KOPT-K1 (cell line): ENCODE results near the gene IZUMO4.
"Not testable (repeated sequence)": the region's sequence is repeated elsewhere in the genome, so short reads cannot be mapped to it uniquely, and the experiment has no call there.

Source experiments
- H3K27ac ChIP-seq: fragments of 200-600 bp; sonication (generic); 2 replicates; pipeline ENCODE4 v1.5.1; 2016; ENCODE audit warnings: antibody characterized with exemption, mild to moderate bottlenecking, low read depth, low read length; ENCODE audit not compliant: poor library complexity, severe bottlenecking
- H3K36me3 ChIP-seq: fragments of 200-600 bp; sonication (generic); 2 replicates; pipeline ENCODE4 v1.5.1; 2017; ENCODE audit warnings: antibody characterized with exemption, mild to moderate bottlenecking, low read length, moderate library complexity; ENCODE audit not compliant: insufficient read depth
- H3K9me3 ChIP-seq: fragments of 200-600 bp; sonication (generic); 2 replicates; pipeline ENCODE4 v1.5.1; 2017; ENCODE audit warnings: antibody characterized with exemption, low read length, mild to moderate bottlenecking; ENCODE audit not compliant: insufficient read depth, poor library complexity, severe bottlenecking

Gene IZUMO4

DNA sequence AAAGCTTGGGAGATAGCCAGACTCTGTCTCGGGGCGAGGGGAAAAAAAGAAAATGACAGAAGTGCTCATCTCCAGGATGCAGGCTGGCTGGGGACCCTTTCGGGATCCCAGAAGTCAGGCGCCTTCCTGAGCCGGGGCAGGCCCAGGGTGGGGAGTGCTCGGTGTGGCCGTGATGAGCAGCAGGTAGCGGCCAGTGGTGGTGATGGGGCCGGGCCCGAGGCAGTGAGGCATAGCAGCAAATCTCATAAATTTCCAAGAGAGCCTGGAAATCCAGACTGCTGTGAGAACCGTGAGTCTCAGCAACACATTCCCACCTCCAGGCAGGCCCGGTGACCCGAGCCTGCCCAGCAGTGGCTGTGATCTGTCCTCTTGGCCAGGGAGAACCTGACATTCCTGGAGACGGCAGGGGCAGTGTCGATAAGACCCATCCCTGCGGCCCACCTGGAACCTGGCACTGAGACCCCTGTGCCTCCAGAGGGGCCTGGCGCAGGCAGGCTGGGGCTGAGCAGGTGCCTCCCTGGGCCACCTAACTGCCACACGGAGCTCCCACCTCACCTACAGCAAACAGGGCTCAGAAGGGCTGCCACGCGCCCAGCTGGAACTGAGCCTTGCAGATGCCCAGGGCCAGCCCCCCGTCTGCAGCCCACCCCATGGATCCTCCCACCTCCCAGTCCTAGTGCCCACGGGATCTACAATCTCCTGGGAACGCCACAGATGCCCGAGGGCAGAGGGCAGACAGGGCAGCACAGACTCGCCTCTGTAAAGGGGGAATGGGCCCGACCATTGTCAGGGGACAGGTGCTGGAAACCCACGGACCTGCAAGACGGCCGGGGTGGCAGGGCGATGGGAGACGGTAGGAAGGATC, 23.4 kb downstream of the IZUMO4 start:
- Histone ChIP-seq H3K36me3 (peaks cover 98% of the 10 kb centered on the region), H3K27ac (no peak overlapping the region), H3K9me3 (no peaks in the 10 kb centered on the region)

DNA sequence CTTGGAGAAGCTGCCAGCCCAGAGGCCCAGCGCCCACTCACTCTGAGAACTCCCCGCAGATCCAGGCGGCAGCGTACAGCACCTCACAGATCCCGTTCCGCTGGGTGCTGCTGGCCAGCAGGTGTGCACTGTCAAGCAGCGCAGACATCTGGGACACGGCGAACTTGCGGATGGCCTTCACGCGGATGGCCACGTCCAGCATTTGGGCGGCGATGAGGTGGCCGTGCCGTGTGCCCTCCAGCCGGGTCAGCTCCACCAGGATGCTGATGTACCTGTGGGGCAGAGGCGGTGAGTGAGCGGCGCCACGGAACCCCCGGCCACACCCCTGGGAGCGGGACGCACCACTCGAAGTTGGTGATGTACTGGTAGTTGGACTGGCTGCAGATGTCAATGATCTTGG, 24.1 kb downstream of the IZUMO4 start:
- Histone ChIP-seq H3K36me3 (peaks cover 97% of the 10 kb centered on the region), H3K27ac (no peak overlapping the region), H3K9me3 (no peaks in the 10 kb centered on the region)

DNA sequence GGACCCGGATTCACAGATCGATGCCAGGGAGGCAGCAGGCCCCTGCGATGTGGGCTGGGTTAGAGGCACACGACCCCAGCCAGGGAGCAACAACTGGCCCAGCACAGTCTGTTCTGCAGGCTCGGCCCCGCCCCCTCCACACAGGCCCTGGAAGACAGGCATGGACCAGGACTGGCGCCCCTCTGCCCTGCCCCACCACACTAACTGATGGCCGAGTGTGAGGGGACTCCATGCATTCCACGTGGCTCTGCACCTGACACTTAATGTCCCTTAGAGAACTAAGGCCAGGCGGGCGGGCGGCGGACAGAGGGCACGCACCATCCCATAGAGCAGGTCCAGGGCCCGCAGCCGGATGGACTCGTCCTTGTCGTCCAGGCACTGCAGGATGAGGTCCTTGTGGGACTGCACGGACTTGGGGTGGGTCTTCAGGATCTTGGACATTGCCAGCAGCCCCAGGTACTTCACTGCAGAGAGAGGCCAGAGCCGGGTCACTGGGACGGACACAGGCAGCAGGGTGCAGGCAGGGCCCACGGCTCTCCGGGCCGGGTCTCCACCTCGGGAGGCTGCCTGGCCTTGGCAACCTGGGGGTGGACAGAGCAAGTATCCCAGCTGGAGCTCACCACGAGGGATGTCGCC, 24.8 kb downstream of the IZUMO4 start:
- peaks cover 97% of the 10 kb centered on the region for H3K36me3 ChIP-seq

DNA sequence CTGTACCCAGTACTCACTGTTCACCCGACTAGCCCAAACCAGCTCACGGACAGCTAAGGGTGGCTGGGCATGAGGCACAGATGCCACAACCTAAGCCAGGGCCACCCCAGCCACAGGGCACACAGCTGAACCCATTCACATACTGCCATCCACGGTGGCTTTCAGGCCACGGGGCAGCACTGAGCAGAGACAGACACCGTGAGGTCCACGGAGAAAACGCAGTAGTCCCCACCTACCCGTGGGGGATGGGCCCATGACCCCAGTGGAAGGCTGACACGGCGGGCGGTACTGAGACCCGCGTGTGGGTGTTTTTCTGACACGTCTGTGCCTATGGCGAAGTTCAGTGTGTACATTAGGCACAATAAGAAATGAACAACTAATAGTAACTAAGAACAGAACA, 25.5 kb downstream of the IZUMO4 start:
- Histone ChIP-seq H3K9me3 (no peaks in the 10 kb centered on the region), H3K27ac (no peak overlapping the region), H3K36me3 (peaks cover 97% of the 10 kb centered on the region)

More for the DNA sequence above, 24.8 kb downstream of the IZUMO4 start:
- Histone ChIP-seq H3K27ac (no peak overlapping the region), H3K9me3 (no peaks in the 10 kb centered on the region)

DNA sequence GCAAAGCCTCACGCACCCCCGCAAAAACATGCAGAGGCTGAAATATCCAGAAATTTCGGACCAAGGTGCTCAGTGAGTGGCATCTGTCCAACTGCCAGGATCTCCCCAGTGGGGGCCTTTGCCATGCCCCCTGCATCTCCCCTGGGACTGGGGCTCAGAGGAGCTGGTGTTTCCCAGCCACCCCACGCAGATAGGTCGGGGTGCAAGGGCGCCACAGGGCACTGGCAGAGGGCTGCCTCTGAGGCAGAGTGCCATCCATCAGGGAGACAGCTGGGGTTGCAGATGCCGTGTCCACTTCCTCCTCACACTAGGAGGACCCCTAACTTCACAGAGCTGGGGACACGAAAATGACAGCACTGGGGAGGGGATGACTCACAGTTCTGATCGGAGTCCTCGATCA, 26.3 kb downstream of the IZUMO4 start:
- H3K27ac ChIP-seq = no peak overlapping the region
- no peaks in the 10 kb centered on the region for H3K9me3 ChIP-seq
- peaks cover 97% of the 10 kb centered on the region for H3K36me3 ChIP-seq

DNA sequence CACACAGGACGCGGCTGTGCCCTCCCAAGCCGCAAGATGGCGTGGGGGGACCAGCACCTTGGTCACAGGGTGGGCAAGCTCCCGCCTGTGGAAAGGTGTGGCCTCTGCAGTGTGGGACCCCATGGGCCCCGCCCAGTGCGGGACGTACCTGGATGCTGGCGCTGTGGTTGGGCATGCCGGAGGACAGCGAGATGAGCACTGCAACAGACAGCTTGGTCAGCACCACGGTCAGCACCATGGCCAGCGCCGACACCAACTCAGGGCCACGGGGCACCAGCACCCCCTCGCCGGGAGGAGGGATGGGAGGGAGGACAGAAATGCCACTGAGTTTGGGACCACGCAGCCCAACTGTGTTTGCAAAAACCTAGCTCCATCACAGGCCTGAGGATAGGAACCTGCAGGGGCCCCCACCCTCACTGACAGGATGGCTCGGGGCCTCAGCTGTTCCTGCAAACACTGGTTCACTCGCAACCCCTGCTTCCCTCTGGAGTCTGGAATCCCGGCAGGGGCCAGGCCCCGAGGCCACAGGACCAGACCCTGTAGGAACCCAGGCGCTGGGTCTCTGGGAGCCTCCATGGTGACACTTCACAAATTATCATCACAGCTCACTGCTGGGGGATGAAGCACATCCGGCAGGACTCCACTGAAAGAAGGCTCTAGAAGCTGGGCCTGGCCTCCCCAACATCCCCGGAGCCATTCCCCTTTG, 27.1 kb downstream of the IZUMO4 start:
- Histone ChIP-seq H3K9me3 (no peaks in the 10 kb centered on the region), H3K27ac (no peak overlapping the region), H3K36me3 (peaks cover 91% of the 10 kb centered on the region)

DNA sequence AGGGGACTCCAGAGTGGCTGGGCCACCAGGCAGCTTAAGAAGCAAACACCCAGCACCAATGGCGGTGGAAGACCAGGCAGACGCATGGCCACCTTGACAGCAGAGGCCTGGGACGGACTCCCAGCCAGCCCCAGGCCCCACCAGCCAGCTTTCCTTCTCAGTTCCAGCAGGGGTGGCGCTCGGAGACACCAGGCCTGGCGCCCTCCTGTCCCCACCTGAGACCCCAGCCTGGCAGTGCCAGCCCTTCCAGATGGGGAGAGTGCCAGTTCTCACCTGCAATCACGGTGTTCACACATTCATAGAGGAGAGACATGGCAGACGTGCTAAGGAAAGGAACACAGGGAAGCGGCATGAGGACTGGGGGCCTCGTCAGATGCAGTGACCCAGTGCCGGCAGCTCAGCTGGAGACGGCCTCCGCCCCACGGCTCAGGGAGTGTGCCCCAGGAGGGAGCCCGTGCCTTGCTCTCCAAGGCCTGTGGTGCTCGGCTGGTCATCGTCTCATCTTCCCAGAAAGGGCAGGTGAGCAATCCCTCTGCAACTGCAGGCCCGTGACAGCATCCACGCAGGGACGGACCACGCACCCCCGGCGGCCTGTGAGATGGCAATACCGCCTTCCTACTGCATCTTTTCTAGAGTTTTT, 30.3 kb downstream of the IZUMO4 start:
- peaks cover 91% of the 10 kb centered on the region for H3K36me3 ChIP-seq
- H3K9me3 ChIP-seq = no peaks in the 10 kb centered on the region
- H3K27ac ChIP-seq = no peak overlapping the region

DNA sequence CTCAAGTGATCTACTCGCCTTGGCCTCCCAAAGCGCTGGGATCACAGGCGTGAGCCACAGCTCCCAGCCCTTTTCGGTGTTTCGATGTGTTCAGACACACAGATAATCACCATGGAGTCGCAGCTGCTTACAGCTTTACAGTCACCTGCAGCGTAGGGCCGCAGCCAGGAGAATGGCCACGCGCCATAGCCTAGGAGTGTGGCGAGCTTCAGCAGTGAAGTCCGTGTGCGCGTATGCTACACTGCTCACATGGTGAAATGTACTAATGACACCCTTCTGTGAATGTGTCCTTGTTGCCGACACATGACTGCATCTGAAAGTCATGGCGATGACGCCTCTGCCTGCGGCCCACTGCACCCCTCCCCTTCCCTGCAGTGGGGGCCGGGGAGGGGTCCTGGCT, 31.0 kb downstream of the IZUMO4 start:
- peaks cover 91% of the 10 kb centered on the region for H3K36me3 ChIP-seq
- H3K27ac ChIP-seq = no peak overlapping the region
- H3K9me3 ChIP-seq = no peaks in the 10 kb centered on the region

DNA sequence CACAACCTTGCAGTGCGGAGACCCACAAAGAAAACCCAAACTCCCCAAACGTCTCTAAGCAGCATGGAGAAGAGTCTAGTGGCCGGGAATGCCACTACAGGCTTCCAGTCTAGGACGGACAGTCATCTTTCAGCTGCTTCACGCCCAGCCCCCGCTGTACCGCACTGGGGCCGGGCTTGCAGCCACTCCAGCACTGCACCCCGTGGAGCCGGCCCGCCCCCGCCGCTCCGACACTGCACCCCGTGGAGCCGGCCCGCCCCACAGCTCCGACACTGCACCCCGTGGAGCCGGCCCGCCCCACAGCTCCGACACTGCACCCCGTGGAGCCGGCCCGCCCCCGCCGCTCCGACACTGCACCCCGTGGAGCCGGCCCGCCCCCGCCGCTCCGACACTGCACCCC, 31.5 kb downstream of the IZUMO4 start:
- H3K27ac ChIP-seq, H3K9me3 ChIP-seq: not testable (repeated sequence)
- peaks cover 91% of the 10 kb centered on the region for H3K36me3 ChIP-seq

DNA sequence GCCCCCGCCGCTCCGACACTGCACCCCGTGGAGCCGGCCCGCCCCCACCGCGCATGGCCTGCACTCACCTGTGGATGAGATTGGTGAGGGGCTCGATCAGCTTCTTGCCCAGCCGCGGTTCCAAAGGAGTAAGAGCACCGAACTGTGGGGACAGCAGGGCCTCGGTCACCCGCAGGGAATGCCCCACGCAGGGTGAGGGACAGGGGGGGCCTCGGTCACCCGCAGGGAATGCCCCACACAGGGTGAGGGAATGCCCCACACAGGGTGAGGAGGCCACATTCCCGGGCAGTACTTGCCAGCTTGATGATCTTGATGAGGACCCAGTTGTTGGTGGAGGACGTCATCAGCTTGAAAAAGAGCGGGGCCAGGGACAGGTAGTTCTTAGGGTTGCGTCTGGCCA, 32.3 kb downstream of the IZUMO4 start:
- H3K36me3 ChIP-seq = peaks cover 91% of the 10 kb centered on the region
- no peak overlapping the region for H3K27ac ChIP-seq

DNA sequence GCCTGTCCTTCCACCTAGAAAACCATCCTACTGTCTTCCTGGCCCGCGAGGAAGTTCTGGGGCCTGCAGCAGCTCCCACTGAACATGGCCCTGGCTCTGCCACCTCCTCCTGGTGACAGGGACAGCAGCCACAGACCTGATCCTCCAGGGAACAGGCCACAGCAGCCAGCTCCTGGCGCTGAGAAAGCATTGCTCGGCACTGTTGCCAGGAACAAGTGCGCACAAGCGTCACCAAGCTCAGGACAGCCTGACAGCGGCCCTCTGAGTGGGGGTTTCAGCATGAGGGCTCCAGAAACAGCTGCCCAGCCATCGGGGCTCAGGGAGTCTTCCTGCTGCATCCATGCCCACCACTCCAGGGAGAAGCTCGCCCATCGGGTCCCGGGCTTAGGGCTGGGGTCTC, 32.8 kb downstream of the IZUMO4 start:
- no peak overlapping the region for H3K27ac ChIP-seq
- no peaks in the 10 kb centered on the region for H3K9me3 ChIP-seq
- peaks cover 88% of the 10 kb centered on the region for H3K36me3 ChIP-seq

More for the DNA sequence above, 32.3 kb downstream of the IZUMO4 start:
- H3K9me3 ChIP-seq = no peaks in the 10 kb centered on the region

DNA sequence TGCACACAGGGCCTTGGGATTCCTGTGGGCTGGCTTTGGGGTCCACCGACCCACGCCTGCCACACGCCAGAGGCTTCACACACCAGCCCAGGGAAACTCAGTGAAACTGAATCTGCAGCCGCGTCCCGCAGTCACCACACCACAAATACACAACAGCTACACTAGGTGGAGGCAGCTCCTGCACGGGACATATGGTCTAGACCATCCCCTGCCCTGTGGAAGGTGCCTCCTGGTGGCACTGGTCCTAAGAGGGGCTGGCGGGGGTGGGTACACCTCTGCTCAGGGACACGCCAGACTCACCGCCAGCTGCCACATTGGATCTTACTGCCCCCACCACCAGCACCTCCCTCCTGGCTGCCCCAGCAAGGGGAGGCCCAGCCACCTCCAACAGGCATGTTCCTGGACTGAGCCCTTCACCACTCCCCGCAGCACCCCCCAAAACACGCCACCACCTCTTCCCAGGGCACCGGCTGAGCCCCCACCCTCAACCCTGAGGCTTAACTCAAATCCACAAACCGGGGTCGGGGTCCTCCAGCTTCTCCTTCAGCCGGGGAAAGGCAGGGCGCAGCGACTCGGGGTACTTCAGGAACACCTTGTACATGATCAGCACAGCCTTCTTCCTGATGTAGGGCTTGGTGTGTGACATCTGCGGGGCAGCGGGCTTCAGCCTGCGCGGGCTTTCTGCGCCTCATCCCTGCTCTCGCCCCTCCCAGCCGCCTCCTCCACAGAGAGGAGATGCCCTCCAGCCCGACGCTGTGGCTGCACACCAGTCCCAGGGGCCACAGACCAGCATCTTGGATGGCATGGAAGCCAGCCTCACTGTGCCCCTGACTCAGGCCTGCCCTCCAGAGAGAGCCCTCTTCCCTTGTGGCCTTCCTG, 33.4 kb downstream of the IZUMO4 start:
- Histone ChIP-seq H3K27ac (no peak overlapping the region), H3K9me3 (no peaks in the 10 kb centered on the region), H3K36me3 (peaks cover 84% of the 10 kb centered on the region)

DNA sequence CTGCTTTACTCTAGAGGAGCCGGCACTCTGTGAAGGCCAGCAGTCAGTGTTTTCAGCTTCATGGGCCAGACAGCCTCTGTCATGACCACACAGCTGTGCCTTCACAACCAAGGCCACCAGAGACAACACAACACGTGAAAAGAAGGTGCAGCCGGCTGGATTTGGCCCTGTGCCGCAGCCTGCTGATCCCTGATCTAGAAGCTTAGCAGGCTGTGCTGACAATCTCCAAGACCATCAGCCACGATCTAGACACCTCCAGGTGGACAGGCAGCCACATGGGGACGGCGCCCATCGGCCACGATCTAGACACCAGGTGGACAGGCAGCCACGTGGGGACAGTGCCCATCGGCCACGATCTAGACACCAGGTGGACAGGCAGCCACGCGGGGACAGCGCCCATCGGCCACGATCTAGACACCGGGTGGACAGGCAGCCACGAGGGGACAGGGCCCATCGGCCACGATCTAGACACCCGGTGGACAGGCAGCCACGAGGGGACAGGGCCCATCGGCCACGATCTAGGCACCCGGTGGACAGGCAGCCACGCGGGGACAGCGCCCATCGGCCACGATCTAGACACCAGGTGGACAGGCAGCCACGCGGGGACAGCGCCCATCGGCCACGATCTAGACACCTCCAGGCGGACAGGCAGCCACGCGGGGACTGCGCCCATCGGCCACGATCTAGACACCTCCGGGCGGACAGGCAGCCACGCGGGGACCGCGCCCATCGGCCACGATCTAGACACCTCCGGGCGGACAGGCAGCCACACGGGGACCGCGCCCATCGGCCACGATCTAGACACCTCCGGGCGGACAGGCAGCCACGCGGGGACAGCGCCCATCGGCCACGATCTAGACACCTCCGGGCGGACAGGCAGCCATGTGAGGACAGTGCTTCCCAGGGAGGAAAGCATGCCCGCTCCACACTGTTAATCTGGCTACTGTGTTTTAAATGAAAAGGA, 34.6 kb downstream of the IZUMO4 start:
- H3K9me3 ChIP-seq, H3K27ac ChIP-seq: not testable (repeated sequence)
- H3K36me3 ChIP-seq = peaks cover 77% of the 10 kb centered on the region
